Hepatocyte (in vitro differentiated cells): ENCODE results near the gene SSBP3.

Experiments
- EZH2 ChIP-seq: fragments of 200-600 bp; sonication (generic); IDR thresholded peaks from 2 replicates; pipeline ENCODE4 v1.6.1; 2016; ENCODE audit warnings: antibody characterized with exemption, mild to moderate bottlenecking, borderline replicate concordance
- EZH2phosphoT487 ChIP-seq: fragments of 200-600 bp; sonication (generic); IDR thresholded peaks from one replicate; pipeline ENCODE4 v1.6.1; 2018; ENCODE audit warnings: antibody characterized with exemption, mild to moderate bottlenecking, low read depth, moderate library complexity; ENCODE audit not compliant: unreplicated experiment, severe bottlenecking
- TF ChIP-seq, protein P1 (sequence below): fragments of 200-600 bp; sonication (generic); IDR thresholded peaks from 2 replicates; pipeline ENCODE4 v1.5.1; 2016; ENCODE audit warnings: antibody characterized with exemption, mild to moderate bottlenecking; ENCODE audit not compliant: poor library complexity

- TF ChIP-seq EZH2 (no peak), EZH2phosphoT487 (no peak)
- TF ChIP-seq, protein P1, sequence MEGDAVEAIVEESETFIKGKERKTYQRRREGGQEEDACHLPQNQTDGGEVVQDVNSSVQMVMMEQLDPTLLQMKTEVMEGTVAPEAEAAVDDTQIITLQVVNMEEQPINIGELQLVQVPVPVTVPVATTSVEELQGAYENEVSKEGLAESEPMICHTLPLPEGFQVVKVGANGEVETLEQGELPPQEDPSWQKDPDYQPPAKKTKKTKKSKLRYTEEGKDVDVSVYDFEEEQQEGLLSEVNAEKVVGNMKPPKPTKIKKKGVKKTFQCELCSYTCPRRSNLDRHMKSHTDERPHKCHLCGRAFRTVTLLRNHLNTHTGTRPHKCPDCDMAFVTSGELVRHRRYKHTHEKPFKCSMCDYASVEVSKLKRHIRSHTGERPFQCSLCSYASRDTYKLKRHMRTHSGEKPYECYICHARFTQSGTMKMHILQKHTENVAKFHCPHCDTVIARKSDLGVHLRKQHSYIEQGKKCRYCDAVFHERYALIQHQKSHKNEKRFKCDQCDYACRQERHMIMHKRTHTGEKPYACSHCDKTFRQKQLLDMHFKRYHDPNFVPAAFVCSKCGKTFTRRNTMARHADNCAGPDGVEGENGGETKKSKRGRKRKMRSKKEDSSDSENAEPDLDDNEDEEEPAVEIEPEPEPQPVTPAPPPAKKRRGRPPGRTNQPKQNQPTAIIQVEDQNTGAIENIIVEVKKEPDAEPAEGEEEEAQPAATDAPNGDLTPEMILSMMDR: no peak
Observed at GRCh38 chr1:54307305-54307704, 98.9 kb downstream of the SSBP3 start.
